Neural cell (in vitro differentiated cells): ENCODE data around the gene PRELP. TPM values are rescaled to one million over a fixed set of nuclear protein-coding genes. Genes with fewer than 3 reads are reported as not detected.

Experiments
- H2AFZ ChIP-seq: fragments of 200-600, 300-800 bp; sonication (generic), shearing (Covaris generic); 2 replicates; pipeline ENCODE4 v1.6.0; 2014; ENCODE audit warnings: low read depth, mild to moderate bottlenecking, antibody characterized with exemption, low read length, moderate library complexity
- H3F3A ChIP-seq: fragments of 200-600 bp; shearing (Covaris generic); 2 replicates; pipeline ENCODE4 v1.6.1; 2016; ENCODE audit warnings: mild to moderate bottlenecking, moderate library complexity, mixed read lengths, antibody characterized with exemption, low read length; ENCODE audit not compliant: insufficient read depth, poor library complexity, severe bottlenecking
- H3K27ac ChIP-seq: fragments of 200-600, 300-800 bp; sonication (generic), shearing (Covaris generic); 2 replicates; pipeline ENCODE4 v1.5.1; 2014; ENCODE audit warnings: mild to moderate bottlenecking, low read length, moderate library complexity
- H3K27me3 ChIP-seq: fragments of 300-800, 200-600 bp; sonication (generic), shearing (Covaris generic); 2 replicates; pipeline ENCODE4 v1.6.0; 2014; ENCODE audit warnings: mild to moderate bottlenecking, low read depth, low read length, moderate library complexity; ENCODE audit not compliant: insufficient read depth
- H3K36me3 ChIP-seq: fragments of 300-800, 200-600 bp; sonication (generic), shearing (Covaris generic); 2 replicates; pipeline ENCODE4 v1.5.1; 2014; ENCODE audit warnings: mild to moderate bottlenecking, antibody characterized with exemption, low read length, moderate library complexity; ENCODE audit not compliant: insufficient read depth
- H3K4me2 ChIP-seq: fragments of 300-800, 200-600 bp; sonication (generic), shearing (Covaris generic); 2 replicates; pipeline ENCODE4 v1.6.0; 2014; ENCODE audit warnings: mild to moderate bottlenecking, low read length
- H3K4me3 ChIP-seq: fragments of 300-800, 200-600 bp; sonication (generic), shearing (Covaris generic); 2 replicates; pipeline ENCODE4 v1.5.1; 2014; ENCODE audit warnings: mild to moderate bottlenecking, low read length, moderate library complexity
- H3K79me2 ChIP-seq: fragments of 200-600 bp; shearing (Covaris generic); replicated peaks from 2 replicates; pipeline ENCODE4 v1.6.0; 2014; ENCODE audit warnings: mild to moderate bottlenecking, low read length, moderate library complexity; ENCODE audit not compliant: insufficient read depth
- H3K9ac ChIP-seq: fragments of 300-800, 200-600 bp; sonication (generic), shearing (Covaris generic); 2 replicates; pipeline ENCODE4 v1.6.1; 2016; ENCODE audit warnings: mild to moderate bottlenecking, low read length, mixed read lengths
- H3K9me2 ChIP-seq: fragments of 200-600 bp; shearing (Covaris generic); 2 replicates; pipeline ENCODE4 v1.6.1; 2016; ENCODE audit warnings: mild to moderate bottlenecking, low read length, mixed read lengths; ENCODE audit not compliant: insufficient read depth
- H3K9me3 ChIP-seq: fragments of 200-600, 300-800 bp; sonication (generic), shearing (Covaris generic); 2 replicates; pipeline ENCODE4 v1.6.1; 2016; ENCODE audit warnings: mild to moderate bottlenecking, mixed run types, low read length, moderate library complexity, mixed read lengths
- H4K20me1 ChIP-seq: fragments of 200-600 bp; shearing (Covaris generic); 2 replicates; pipeline ENCODE4 v1.6.1; 2016; ENCODE audit warnings: mild to moderate bottlenecking, mixed run types; ENCODE audit not compliant: insufficient read depth
- EP300 ChIP-seq: fragments of 450-650 bp; conservative IDR thresholded peaks from 2 replicates; pipeline ENCODE4 v1.6.1; 2014; ENCODE audit warnings: antibody characterized with exemption, mild to moderate bottlenecking, moderate library complexity; ENCODE audit not compliant: poor library complexity, severe bottlenecking
- EZH2 ChIP-seq: fragments of 200-600, 300-800 bp; shearing (Covaris generic), sonication (generic); IDR thresholded peaks from 2 replicates; pipeline ENCODE4 v1.6.1; 2014; ENCODE audit warnings: antibody characterized with exemption, low read length, borderline replicate concordance, mild to moderate bottlenecking; ENCODE audit not compliant: insufficient read depth, poor library complexity, severe bottlenecking
- MXI1 ChIP-seq: fragments of 450-650 bp; conservative IDR thresholded peaks from 2 replicates; pipeline ENCODE4 v1.6.1; 2014; ENCODE audit warnings: antibody characterized with exemption, mild to moderate bottlenecking; ENCODE audit not compliant: poor library complexity, severe bottlenecking
- POLR2AphosphoS5 ChIP-seq: IDR thresholded peaks from 2 replicates; pipeline ENCODE4 v1.6.1; 2012
- RAD21 ChIP-seq: fragments of 450-650 bp; conservative IDR thresholded peaks from 2 replicates; pipeline ENCODE4 v1.6.1; 2014; ENCODE audit warnings: antibody characterized with exemption, mild to moderate bottlenecking, moderate library complexity
- REST ChIP-seq: IDR thresholded peaks from 2 replicates; pipeline ENCODE4 v1.6.1; 2012; ENCODE audit warnings: borderline replicate concordance
- SMC3 ChIP-seq: fragments of 450-650 bp; conservative IDR thresholded peaks from 2 replicates; pipeline ENCODE4 v1.6.1; 2014; ENCODE audit warnings: antibody characterized with exemption, mild to moderate bottlenecking, moderate library complexity; ENCODE audit not compliant: poor library complexity
- TAF1 ChIP-seq: IDR thresholded peaks from 2 replicates; pipeline ENCODE4 v1.6.1; 2012; ENCODE audit warnings: low read depth
- polyA plus RNA-seq: library from polyadenylated mRNA; depleted of rRNA; stranded (reverse); fragments of >200 nt; gene quantifications from 2 replicates; pipeline ENCODE4 v1.2.3, GENCODE V29; 2014
- TF ChIP-seq, protein P1 (sequence below): fragments of 450-650 bp; IDR thresholded peaks from 2 replicates; pipeline ENCODE4 v1.5.1; 2014; ENCODE audit warnings: antibody characterized with exemption, mild to moderate bottlenecking, moderate library complexity; ENCODE audit not compliant: poor library complexity, severe bottlenecking

PRELP gene
- polyA plus RNA-seq, 1 donor from 2014 or later = not detected

DNA sequence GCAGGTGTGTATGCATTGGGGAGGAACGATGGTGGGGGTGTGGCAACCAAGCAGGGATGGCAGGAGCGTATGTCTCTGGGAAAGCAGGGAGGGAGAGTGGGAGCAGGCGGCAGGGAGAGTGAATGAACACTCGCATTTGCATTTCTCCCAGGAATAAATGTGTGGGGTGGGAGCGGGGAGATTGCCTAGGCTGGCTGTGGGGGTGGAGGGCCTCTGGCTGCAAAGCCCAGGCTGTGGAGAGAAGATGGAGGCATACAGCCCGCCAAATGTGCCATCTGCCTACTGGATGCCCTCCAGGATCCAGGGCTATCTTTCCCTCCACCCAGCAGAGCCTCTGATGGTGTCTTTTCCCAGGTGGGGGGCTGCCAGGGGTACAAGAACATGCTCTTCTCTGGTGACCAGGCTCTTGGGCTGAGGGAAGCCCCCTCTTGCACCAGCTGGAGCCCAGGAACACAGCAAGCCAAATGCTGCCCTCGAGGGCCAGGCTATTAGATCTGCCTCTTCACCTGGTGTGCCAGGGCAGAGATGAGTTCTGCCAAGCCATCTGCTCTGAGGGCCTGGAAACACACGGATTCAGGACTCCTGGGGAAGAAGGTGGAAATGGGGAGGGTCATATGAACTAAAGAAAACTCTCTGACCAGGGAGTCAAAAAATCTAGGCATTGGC, 16.6 kb downstream of the PRELP start:
- Histone ChIP-seq H3K27ac (no peak overlapping the region), H2AFZ (no peak overlapping the region), H4K20me1 (no peaks in the 10 kb centered on the region), H3K9me3 (no peaks in the 10 kb centered on the region), H3K9ac (no peak overlapping the region), H3K9me2 (no peaks in the 10 kb centered on the region), H3K27me3 (no peaks in the 10 kb centered on the region), H3K4me2 (no peak overlapping the region), H3F3A (no peaks in the 10 kb centered on the region), H3K79me2 (no peaks in the 10 kb centered on the region), H3K4me3 (no peak overlapping the region), H3K36me3 (no peaks in the 10 kb centered on the region)
- TF ChIP-seq SMC3 (no peak), EP300 (no peak), EZH2 (no peak), RAD21 (no peak), MXI1 (no peak), REST (no peak), POLR2AphosphoS5 (no peak), TAF1 (no peak)
- TF ChIP-seq, protein P1, sequence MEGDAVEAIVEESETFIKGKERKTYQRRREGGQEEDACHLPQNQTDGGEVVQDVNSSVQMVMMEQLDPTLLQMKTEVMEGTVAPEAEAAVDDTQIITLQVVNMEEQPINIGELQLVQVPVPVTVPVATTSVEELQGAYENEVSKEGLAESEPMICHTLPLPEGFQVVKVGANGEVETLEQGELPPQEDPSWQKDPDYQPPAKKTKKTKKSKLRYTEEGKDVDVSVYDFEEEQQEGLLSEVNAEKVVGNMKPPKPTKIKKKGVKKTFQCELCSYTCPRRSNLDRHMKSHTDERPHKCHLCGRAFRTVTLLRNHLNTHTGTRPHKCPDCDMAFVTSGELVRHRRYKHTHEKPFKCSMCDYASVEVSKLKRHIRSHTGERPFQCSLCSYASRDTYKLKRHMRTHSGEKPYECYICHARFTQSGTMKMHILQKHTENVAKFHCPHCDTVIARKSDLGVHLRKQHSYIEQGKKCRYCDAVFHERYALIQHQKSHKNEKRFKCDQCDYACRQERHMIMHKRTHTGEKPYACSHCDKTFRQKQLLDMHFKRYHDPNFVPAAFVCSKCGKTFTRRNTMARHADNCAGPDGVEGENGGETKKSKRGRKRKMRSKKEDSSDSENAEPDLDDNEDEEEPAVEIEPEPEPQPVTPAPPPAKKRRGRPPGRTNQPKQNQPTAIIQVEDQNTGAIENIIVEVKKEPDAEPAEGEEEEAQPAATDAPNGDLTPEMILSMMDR = no peak

DNA sequence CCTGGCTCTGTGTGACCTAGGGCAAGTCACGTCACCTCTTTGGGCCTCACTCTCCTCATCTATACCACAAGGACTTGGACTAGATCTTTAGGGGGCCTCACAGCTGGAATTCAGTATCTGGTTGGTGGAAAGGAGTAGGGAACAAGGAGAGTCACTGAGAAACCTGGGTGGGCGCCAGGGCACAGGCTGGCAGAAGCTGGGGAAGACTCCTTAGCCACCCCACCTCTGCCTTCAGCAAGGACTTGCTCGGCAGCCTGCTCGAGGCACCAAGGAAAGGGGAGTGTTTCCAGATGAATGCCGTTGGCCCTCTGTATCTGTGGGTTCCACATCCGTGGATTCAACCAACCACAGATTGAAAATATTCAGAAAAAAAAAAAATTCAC, 17.1 kb downstream of the PRELP start:
- H3K36me3 ChIP-seq = no peaks in the 10 kb centered on the region
- H2AFZ ChIP-seq = no peak overlapping the region
- H3K4me3 ChIP-seq = no peak overlapping the region
- H3K9ac ChIP-seq = no peak overlapping the region
- no peaks in the 10 kb centered on the region for H4K20me1 ChIP-seq
- H3K9me2 ChIP-seq = no peaks in the 10 kb centered on the region
- H3K9me3 ChIP-seq = no peaks in the 10 kb centered on the region
- H3K79me2 ChIP-seq = no peaks in the 10 kb centered on the region
- no peak for TF ChIP-seq REST
- no peak for TF ChIP-seq RAD21
- no peak for TF ChIP-seq TAF1
- TF ChIP-seq POLR2AphosphoS5 = no peak
- TF ChIP-seq, protein P1 = no peak
- TF ChIP-seq MXI1 = no peak
- H3F3A ChIP-seq = no peaks in the 10 kb centered on the region
- no peak overlapping the region for H3K27ac ChIP-seq
- H3K4me2 ChIP-seq = no peak overlapping the region
- no peaks in the 10 kb centered on the region for H3K27me3 ChIP-seq
